OCI-LY3 (cell line): Measurements from ENCODE around the gene EMX1.

Source experiments
- EZH2phosphoT487 ChIP-seq: fragments of 200-600 bp; shearing (Covaris generic); IDR thresholded peaks from 2 replicates; pipeline ENCODE4 v1.6.1; 2018; ENCODE audit warnings: antibody characterized with exemption, mixed run types, low read depth
- TF ChIP-seq, protein P1 (sequence below): fragments of 200-600, 300-600 bp; sonication (generic); IDR thresholded peaks from 2 replicates; pipeline ENCODE4 v1.5.1; 2014; ENCODE audit warnings: antibody characterized with exemption, low read length, low read depth

DNA sequence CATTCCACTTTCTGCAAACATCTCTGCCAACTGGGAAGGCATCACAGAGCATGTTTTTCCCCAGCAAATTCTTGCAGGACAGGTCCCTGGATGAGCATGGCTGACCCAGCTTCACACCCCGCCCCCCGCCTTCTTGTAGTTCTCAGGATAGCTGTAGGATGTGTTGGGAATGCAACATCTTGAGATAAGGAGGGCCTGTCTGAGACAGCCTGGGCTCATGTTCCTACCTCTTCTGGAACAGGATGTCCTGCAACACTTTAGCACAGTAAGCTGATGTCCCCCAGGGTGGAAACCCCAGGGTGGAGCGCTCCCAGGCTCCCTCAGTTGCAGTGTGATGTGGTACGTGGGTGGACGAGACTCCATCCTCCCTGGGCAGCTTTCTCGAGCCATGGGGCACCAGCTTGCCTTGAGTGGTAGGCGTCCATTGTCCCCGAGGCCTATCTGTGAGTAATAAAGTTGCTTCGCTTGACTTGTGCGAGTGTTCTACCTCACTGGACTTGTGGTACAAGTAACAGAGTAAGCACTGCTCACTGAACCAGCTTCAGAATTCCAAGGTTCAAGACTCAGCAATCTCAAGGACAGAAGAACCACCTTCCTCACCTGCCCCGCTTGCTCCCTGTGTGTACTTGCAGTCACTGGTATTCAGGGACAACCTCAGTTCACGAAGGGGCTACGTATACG lies 48.6 kb downstream of the EMX1 start:
- TF ChIP-seq, protein P1, sequence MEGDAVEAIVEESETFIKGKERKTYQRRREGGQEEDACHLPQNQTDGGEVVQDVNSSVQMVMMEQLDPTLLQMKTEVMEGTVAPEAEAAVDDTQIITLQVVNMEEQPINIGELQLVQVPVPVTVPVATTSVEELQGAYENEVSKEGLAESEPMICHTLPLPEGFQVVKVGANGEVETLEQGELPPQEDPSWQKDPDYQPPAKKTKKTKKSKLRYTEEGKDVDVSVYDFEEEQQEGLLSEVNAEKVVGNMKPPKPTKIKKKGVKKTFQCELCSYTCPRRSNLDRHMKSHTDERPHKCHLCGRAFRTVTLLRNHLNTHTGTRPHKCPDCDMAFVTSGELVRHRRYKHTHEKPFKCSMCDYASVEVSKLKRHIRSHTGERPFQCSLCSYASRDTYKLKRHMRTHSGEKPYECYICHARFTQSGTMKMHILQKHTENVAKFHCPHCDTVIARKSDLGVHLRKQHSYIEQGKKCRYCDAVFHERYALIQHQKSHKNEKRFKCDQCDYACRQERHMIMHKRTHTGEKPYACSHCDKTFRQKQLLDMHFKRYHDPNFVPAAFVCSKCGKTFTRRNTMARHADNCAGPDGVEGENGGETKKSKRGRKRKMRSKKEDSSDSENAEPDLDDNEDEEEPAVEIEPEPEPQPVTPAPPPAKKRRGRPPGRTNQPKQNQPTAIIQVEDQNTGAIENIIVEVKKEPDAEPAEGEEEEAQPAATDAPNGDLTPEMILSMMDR = no peak
- TF ChIP-seq EZH2phosphoT487 = no peak
